ENCODE data around the gene ACKR4. TPM values are rescaled to one million over a fixed set of nuclear protein-coding genes. Genes with fewer than 3 reads are reported as not detected.
A peak's percentile ranks its signal among the peaks of the same experiment; 100 is the strongest.

Gene ACKR4
- total RNA-seq, 1 donor from 2014 or later, result not detected

GRCh38 chr3:132642539-132642847, 45.4 kb downstream of the ACKR4 start:
- Mint-ChIP-seq H3K27me3 (ENCODE audit: low read depth) (no peaks in the 10 kb centered on the region), H3K4me3 (no peak overlapping the region), H3K4me1 (no peaks in the 10 kb centered on the region), H3K27ac (ENCODE audit: unreplicated experiment) (no peak overlapping the region), H3K9me3 (peaks cover 3% of the 10 kb centered on the region), H3K36me3 (ENCODE audit: low read depth) (no peaks in the 10 kb centered on the region)
- TF ChIP-seq CTCF (conservative IDR thresholded peaks at IDR 0.05), result peak; percentile 13
- DNase-seq (ENCODE audit: low read depth, low spot score), result no peak

- DNase-seq (ENCODE audit: low read depth, low spot score), result no peak
- no peak for TF ChIP-seq CTCF (conservative IDR thresholded peaks at IDR 0.05)
- H3K27ac Mint-ChIP-seq (ENCODE audit: unreplicated experiment), result no peak overlapping the region
- no peak overlapping the region for H3K4me3 Mint-ChIP-seq
- H3K9me3 Mint-ChIP-seq, result peaks cover 3% of the 10 kb centered on the region
- H3K27me3 Mint-ChIP-seq (ENCODE audit: low read depth), result no peaks in the 10 kb centered on the region
- H3K36me3 Mint-ChIP-seq (ENCODE audit: low read depth), result no peaks in the 10 kb centered on the region
- H3K4me1 Mint-ChIP-seq, result no peaks in the 10 kb centered on the region
Observed at GRCh38 chr3:132643366-132643765, 46.3 kb downstream of the ACKR4 start.

GRCh38 chr3:132645058-132645457, 48.0 kb downstream of the ACKR4 start:
- Mint-ChIP-seq H3K27ac (ENCODE audit: unreplicated experiment) (no peak overlapping the region), H3K4me3 (no peak overlapping the region), H3K9me3 (peaks cover 3% of the 10 kb centered on the region), H3K27me3 (ENCODE audit: low read depth) (no peaks in the 10 kb centered on the region), H3K36me3 (ENCODE audit: low read depth) (no peaks in the 10 kb centered on the region), H3K4me1 (no peaks in the 10 kb centered on the region)
- no peak for DNase-seq (ENCODE audit: low read depth, low spot score)
- no peak for TF ChIP-seq CTCF (conservative IDR thresholded peaks at IDR 0.05)

GRCh38 chr3:132650153-132650552, 53.1 kb downstream of the ACKR4 start:
- TF ChIP-seq CTCF (conservative IDR thresholded peaks at IDR 0.05), result no peak
- H3K27ac Mint-ChIP-seq (ENCODE audit: unreplicated experiment), result no peak overlapping the region
- no peaks in the 10 kb centered on the region for H3K4me1 Mint-ChIP-seq
- H3K9me3 Mint-ChIP-seq, result peaks cover 3% of the 10 kb centered on the region
- no peaks in the 10 kb centered on the region for H3K27me3 Mint-ChIP-seq (ENCODE audit: low read depth)
- H3K36me3 Mint-ChIP-seq (ENCODE audit: low read depth), result no peaks in the 10 kb centered on the region
- no peak for DNase-seq (ENCODE audit: low read depth, low spot score)
- no peak overlapping the region for H3K4me3 Mint-ChIP-seq

Other genes with a start within 250 kb of the ACKR4 start
- 36.0 and 37.2 TPM in 2 replicates for gene DNAJC13, start 179.8 kb upstream of the ACKR4 start, total RNA-seq
- gene ACAD11, start 62.5 kb downstream of the ACKR4 start, total RNA-seq, result 16.7 and 17.1 TPM in 2 replicates
- gene UBA5, start 63.1 kb downstream of the ACKR4 start, total RNA-seq, result 49.5 and 50.1 TPM in 2 replicates
- 18.9 and 22.6 TPM in 2 replicates for gene NPHP3, start 125.1 kb downstream of the ACKR4 start, total RNA-seq